ENCODE measurements around the gene PINK1. TPM values are rescaled to one million over a fixed set of nuclear protein-coding genes. Genes with fewer than 3 reads are reported as not detected.

PINK1 gene
- 22.0 TPM for polyA plus RNA-seq (2013, experiment 1 of 2)
- polyA plus RNA-seq (2013, experiment 2 of 2): 19.8 TPM

DNA sequence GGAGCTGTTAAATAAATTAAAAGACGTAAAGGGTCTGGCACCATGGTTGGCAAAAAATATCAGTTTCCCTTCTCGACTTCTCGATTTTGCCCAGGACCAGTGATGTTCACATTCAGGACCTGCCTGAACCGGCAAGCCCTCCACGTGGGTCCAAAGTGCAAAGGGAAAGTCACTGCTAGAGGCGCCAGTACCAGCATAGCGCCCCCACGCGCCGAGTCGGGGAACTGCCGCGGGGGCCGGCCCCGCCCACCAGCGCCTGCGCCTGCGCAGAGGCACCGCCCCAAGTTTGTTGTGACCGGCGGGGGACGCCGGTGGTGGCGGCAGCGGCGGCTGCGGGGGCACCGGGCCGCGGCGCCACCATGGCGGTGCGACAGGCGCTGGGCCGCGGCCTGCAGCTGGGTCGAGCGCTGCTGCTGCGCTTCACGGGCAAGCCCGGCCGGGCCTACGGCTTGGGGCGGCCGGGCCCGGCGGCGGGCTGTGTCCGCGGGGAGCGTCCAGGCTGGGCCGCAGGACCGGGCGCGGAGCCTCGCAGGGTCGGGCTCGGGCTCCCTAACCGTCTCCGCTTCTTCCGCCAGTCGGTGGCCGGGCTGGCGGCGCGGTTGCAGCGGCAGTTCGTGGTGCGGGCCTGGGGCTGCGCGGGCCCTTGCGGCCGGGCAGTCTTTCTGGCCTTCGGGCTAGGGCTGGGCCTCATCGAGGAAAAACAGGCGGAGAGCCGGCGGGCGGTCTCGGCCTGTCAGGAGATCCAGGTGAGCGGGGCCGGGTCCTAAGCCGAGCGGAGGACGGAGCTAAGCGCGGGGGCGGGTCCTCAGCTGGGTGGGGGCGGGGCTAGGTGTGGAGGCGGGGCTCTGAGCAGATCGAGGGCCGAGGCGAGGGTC is at the start of gene PINK1:
PINK1 (plus strand) TSS at position 269 of the 875 bp plus-strand sequence; CDS start at position 360, 91 bp downstream.
- Histone ChIP-seq H2BK12ac (ENCODE audit: low read length) (no peak within 1 kb of the TSS), H3K79me1 (ENCODE audit: low read depth, low read length) (peaks cover 1% of the 10 kb centered on the region), H3K27ac (replicated peaks; ENCODE audit: low read length) (peak within 1 kb of the TSS; percentile 67), H3K4me2 (ENCODE audit: insufficient read depth, low read length, poor library complexity, severe bottlenecking) (peak within 1 kb of the TSS; percentile 76), H3K36me3 (replicated peaks in 1 of 2; ENCODE audit: control insufficient read depth in 2 of 2, insufficient read depth in 2 of 2, low read length in 2 of 2) (peaks cover 2 to 7% of the 10 kb centered on the region in 2 donors), H3K9me3 (replicated peaks in 1 of 2; ENCODE audit: control insufficient read depth in 2 of 2, insufficient read depth in 1 of 2, low read depth in 1 of 2, low read length in 2 of 2) (no peaks in the 10 kb centered on the region), H4K91ac (ENCODE audit: low read depth, low read length, poor library complexity) (no peak within 1 kb of the TSS), H2AFZ (ENCODE audit: low read length) (peak within 1 kb of the TSS; percentile 98), H2BK15ac (ENCODE audit: low read length) (no peak within 1 kb of the TSS), H3K4ac (ENCODE audit: low read length) (no peak within 1 kb of the TSS), H3K14ac (ENCODE audit: low read length) (no peak within 1 kb of the TSS), H2BK120ac (ENCODE audit: low read depth, low read length) (no peak within 1 kb of the TSS), H3K4me3 (ENCODE audit: low read length in 2 of 2) (peak within 1 kb of the TSS; percentile 66 to 98), H3K27me3 (ENCODE audit: control insufficient read depth in 3 of 3, insufficient read depth in 3 of 3, low read depth in 1 of 3, low read length in 3 of 3) (no peaks in the 10 kb centered on the region), H4K8ac (ENCODE audit: low read depth, low read length) (no peak within 1 kb of the TSS), H3K9ac (ENCODE audit: low read depth, low read length, poor library complexity) (peak within 1 kb of the TSS; percentile 87), H3K18ac (ENCODE audit: low read length) (peak within 1 kb of the TSS; percentile 90), H3K4me1 (ENCODE audit: control insufficient read depth in 2 of 2, insufficient read depth in 1 of 2, low read depth in 1 of 2, low read length in 2 of 2) (peaks cover 0 to 4% of the 10 kb centered on the region in 2 donors), H3K23ac (ENCODE audit: low read depth, low read length, poor library complexity) (no peak within 1 kb of the TSS), H2AK5ac (ENCODE audit: low read depth, low read length) (no peak within 1 kb of the TSS), H2BK5ac (ENCODE audit: low read length) (peak within 1 kb of the TSS; percentile 58)
- no CpG with 5 or more reads among the region's 93 CpGs for WGBS, 2 donors (ENCODE audit: extremely low coverage in 2 of 2, insufficient read length in 2 of 2, insufficient replicate concordance in 1 of 2)
- DNase-seq (ENCODE audit: low spot score): peak; percentile 85

- Histone ChIP-seq H3K18ac (ENCODE audit: low read length) (no peak overlapping the region), H2BK12ac (ENCODE audit: low read length) (no peak overlapping the region), H4K8ac (ENCODE audit: low read depth, low read length) (no peak overlapping the region), H4K91ac (ENCODE audit: low read depth, low read length, poor library complexity) (no peak overlapping the region), H3K4ac (ENCODE audit: low read length) (no peak overlapping the region), H3K27ac (replicated peaks; ENCODE audit: low read length) (no peak overlapping the region), H3K4me1 (ENCODE audit: control insufficient read depth in 2 of 2, insufficient read depth in 1 of 2, low read depth in 1 of 2, low read length in 2 of 2) (peaks cover 0 to 6% of the 10 kb centered on the region in 2 donors), H3K4me2 (ENCODE audit: insufficient read depth, low read length, poor library complexity, severe bottlenecking) (no peak overlapping the region), H3K9me3 (replicated peaks in 1 of 2; ENCODE audit: control insufficient read depth in 2 of 2, insufficient read depth in 1 of 2, low read depth in 1 of 2, low read length in 2 of 2) (no peaks in the 10 kb centered on the region), H2BK120ac (ENCODE audit: low read depth, low read length) (no peak overlapping the region), H2AK5ac (ENCODE audit: low read depth, low read length) (no peak overlapping the region), H3K36me3 (replicated peaks in 1 of 2; ENCODE audit: control insufficient read depth in 2 of 2, insufficient read depth in 2 of 2, low read length in 2 of 2) (no peaks in the 10 kb centered on the region), H3K9ac (ENCODE audit: low read depth, low read length, poor library complexity) (no peak overlapping the region), H3K27me3 (ENCODE audit: control insufficient read depth in 3 of 3, insufficient read depth in 3 of 3, low read depth in 1 of 3, low read length in 3 of 3) (peaks cover 0 to 24% (median 0%) of the 10 kb centered on the region in 3 experiments), H2BK5ac (ENCODE audit: low read length) (no peak overlapping the region), H3K23ac (ENCODE audit: low read depth, low read length, poor library complexity) (no peak overlapping the region), H2BK15ac (ENCODE audit: low read length) (no peak overlapping the region), H3K14ac (ENCODE audit: low read length) (no peak overlapping the region), H3K4me3 (ENCODE audit: low read length in 2 of 2) (no peak overlapping the region), H3K79me1 (ENCODE audit: low read depth, low read length) (no peaks in the 10 kb centered on the region), H2AFZ (ENCODE audit: low read length) (no peak overlapping the region)
- no CpG with 5 or more reads among the region's 2 CpGs for WGBS, 2 donors (ENCODE audit: extremely low coverage in 2 of 2, insufficient read length in 2 of 2, insufficient replicate concordance in 1 of 2)
- DNase-seq (ENCODE audit: low spot score): no peak
These were observed 48.4 kb upstream of the PINK1 start for GRCh38 chr1:20584890-20585289.

DNA sequence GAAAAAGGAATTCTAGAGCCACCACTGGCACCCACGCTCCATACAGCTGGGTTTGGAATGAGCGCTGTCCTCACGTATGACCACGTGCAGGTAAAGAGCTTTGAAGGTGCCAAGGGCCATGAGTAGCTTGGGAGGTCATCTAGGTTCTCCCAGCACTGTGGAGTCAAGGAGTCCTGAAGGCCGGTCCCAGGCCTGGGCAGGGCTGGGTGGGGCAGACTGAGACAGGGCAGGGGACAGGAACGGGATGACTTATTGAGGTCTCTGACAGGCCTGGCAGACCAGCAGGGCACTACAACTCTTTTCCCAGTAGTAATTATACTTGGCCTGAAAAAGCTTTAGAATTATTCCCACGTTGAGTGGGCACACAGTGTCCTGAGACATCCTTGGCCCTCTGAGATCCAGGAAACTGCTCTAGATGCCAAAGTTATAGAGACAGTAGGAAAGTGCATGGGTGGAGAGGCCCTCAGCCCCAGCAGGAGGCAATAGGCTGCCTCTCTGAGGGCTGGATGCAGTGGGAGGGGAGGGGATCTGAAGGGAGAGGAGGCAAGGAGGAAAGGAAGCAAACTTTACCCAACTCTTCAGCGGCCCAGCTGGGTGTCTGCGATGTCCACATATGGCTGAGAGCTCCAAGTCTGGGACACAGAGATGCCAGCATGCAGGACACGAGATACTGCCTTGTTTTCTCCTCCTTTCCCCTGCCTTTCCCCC is 46.2 kb upstream of the PINK1 start:
- no peak overlapping the region for H2BK120ac ChIP-seq (ENCODE audit: low read depth, low read length)
- no peaks in the 10 kb centered on the region for H3K79me1 ChIP-seq (ENCODE audit: low read depth, low read length)
- H3K27ac ChIP-seq (replicated peaks; ENCODE audit: low read length): no peak overlapping the region
- H4K8ac ChIP-seq (ENCODE audit: low read depth, low read length): no peak overlapping the region
- no peak overlapping the region for H2AFZ ChIP-seq (ENCODE audit: low read length)
- peak overlapping the region; percentile 47 for H3K14ac ChIP-seq (ENCODE audit: low read length)
- no peak for DNase-seq (ENCODE audit: low spot score)
- peaks cover 0 to 10% of the 10 kb centered on the region in 2 donors for H3K4me1 ChIP-seq (ENCODE audit: control insufficient read depth in 2 of 2, insufficient read depth in 1 of 2, low read depth in 1 of 2, low read length in 2 of 2)
- H3K4me3 ChIP-seq (ENCODE audit: low read length in 2 of 2): no peak overlapping the region
- no peak overlapping the region for H4K91ac ChIP-seq (ENCODE audit: low read depth, low read length, poor library complexity)
- peak overlapping the region; percentile 90 for H3K23ac ChIP-seq (ENCODE audit: low read depth, low read length, poor library complexity)
- H3K4ac ChIP-seq (ENCODE audit: low read length): no peak overlapping the region
- WGBS, 2 donors (ENCODE audit: extremely low coverage in 2 of 2, insufficient read length in 2 of 2, insufficient replicate concordance in 1 of 2): no CpG with 5 or more reads among the region's 10 CpGs
- no peak overlapping the region for H2BK5ac ChIP-seq (ENCODE audit: low read length)
- no peak overlapping the region for H3K9ac ChIP-seq (ENCODE audit: low read depth, low read length, poor library complexity)
- no peaks in the 10 kb centered on the region for H3K9me3 ChIP-seq (replicated peaks in 1 of 2; ENCODE audit: control insufficient read depth in 2 of 2, insufficient read depth in 1 of 2, low read depth in 1 of 2, low read length in 2 of 2)
- H3K4me2 ChIP-seq (ENCODE audit: insufficient read depth, low read length, poor library complexity, severe bottlenecking): no peak overlapping the region
- peak overlapping the region; percentile 77 for H2AK5ac ChIP-seq (ENCODE audit: low read depth, low read length)
- peaks cover 0 to 30% (median 0%) of the 10 kb centered on the region in 3 experiments for H3K27me3 ChIP-seq (ENCODE audit: control insufficient read depth in 3 of 3, insufficient read depth in 3 of 3, low read depth in 1 of 3, low read length in 3 of 3)
- H3K18ac ChIP-seq (ENCODE audit: low read length): peak overlapping the region; percentile 8
- H3K36me3 ChIP-seq (replicated peaks in 1 of 2; ENCODE audit: control insufficient read depth in 2 of 2, insufficient read depth in 2 of 2, low read length in 2 of 2): no peaks in the 10 kb centered on the region
- H2BK12ac ChIP-seq (ENCODE audit: low read length): no peak overlapping the region
- no peak overlapping the region for H2BK15ac ChIP-seq (ENCODE audit: low read length)

GRCh38 chr1:20587661-20588053 is 45.6 kb upstream of the PINK1 start:
- no CpG with 5 or more reads among the region's 2 CpGs for WGBS, 2 donors (ENCODE audit: extremely low coverage in 2 of 2, insufficient read length in 2 of 2, insufficient replicate concordance in 1 of 2)
- peaks cover 0 to 30% (median 0%) of the 10 kb centered on the region in 3 experiments for H3K27me3 ChIP-seq (ENCODE audit: control insufficient read depth in 3 of 3, insufficient read depth in 3 of 3, low read depth in 1 of 3, low read length in 3 of 3)

More at GRCh38 chr1:20587661-20588053, 45.6 kb upstream of the PINK1 start:
- Histone ChIP-seq H2BK120ac (ENCODE audit: low read depth, low read length) (no peak overlapping the region), H3K9ac (ENCODE audit: low read depth, low read length, poor library complexity) (peak overlapping the region; percentile 5), H3K14ac (ENCODE audit: low read length) (no peak overlapping the region), H2AK5ac (ENCODE audit: low read depth, low read length) (peak overlapping the region; percentile 77), H3K4me3 (ENCODE audit: low read length in 2 of 2) (no peak overlapping the region), H3K79me1 (ENCODE audit: low read depth, low read length) (no peaks in the 10 kb centered on the region), H4K8ac (ENCODE audit: low read depth, low read length) (no peak overlapping the region), H3K4me2 (ENCODE audit: insufficient read depth, low read length, poor library complexity, severe bottlenecking) (no peak overlapping the region), H3K36me3 (replicated peaks in 1 of 2; ENCODE audit: control insufficient read depth in 2 of 2, insufficient read depth in 2 of 2, low read length in 2 of 2) (no peaks in the 10 kb centered on the region), H2BK15ac (ENCODE audit: low read length) (no peak overlapping the region), H2BK5ac (ENCODE audit: low read length) (no peak overlapping the region), H3K18ac (ENCODE audit: low read length) (no peak overlapping the region), H3K23ac (ENCODE audit: low read depth, low read length, poor library complexity) (no peak overlapping the region), H3K4me1 (ENCODE audit: control insufficient read depth in 2 of 2, insufficient read depth in 1 of 2, low read depth in 1 of 2, low read length in 2 of 2) (peaks cover 0 to 10% of the 10 kb centered on the region in 2 donors), H4K91ac (ENCODE audit: low read depth, low read length, poor library complexity) (no peak overlapping the region), H2BK12ac (ENCODE audit: low read length) (no peak overlapping the region), H3K9me3 (replicated peaks in 1 of 2; ENCODE audit: control insufficient read depth in 2 of 2, insufficient read depth in 1 of 2, low read depth in 1 of 2, low read length in 2 of 2) (no peaks in the 10 kb centered on the region), H2AFZ (ENCODE audit: low read length) (no peak overlapping the region), H3K4ac (ENCODE audit: low read length) (no peak overlapping the region), H3K27ac (replicated peaks; ENCODE audit: low read length) (no peak overlapping the region)
- no peak for DNase-seq (ENCODE audit: low spot score)
